C1 segment of cervical spinal cord (tissue), 14 donors: Measurements from ENCODE around the gene CEP120.
"Not testable (repeated sequence)": the region's sequence is repeated elsewhere in the genome, so short reads cannot be mapped to it uniquely, and the experiment has no call there.

ENCODE experiments used
- DNase-seq, 14 donors: peaks; one replicate each; lab custom pipeline; 2025; lab: John Stamatoyannopoulos, UW

CEP120 gene

DNA sequence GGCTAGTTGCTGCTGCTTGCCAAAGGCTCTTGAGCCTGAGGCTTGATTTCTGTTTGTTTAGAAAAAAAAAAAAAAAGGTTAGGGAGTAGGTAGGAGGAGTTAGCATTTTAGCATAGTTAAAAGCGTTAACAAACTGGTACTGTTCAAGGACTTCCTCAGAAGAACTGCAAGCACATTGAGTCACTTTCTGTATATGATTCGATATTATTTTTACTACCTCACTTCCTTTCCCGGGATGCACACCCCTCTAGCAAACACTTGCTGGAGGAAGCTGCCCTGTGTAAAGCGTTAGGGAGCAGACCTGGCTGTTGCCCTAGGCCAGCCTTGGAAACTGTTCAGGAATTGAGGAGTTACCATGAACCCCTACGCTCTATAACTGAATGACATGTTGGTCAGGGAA lies 15.7 kb upstream of the CEP120 start:
- DNase-seq = no peak

DNA sequence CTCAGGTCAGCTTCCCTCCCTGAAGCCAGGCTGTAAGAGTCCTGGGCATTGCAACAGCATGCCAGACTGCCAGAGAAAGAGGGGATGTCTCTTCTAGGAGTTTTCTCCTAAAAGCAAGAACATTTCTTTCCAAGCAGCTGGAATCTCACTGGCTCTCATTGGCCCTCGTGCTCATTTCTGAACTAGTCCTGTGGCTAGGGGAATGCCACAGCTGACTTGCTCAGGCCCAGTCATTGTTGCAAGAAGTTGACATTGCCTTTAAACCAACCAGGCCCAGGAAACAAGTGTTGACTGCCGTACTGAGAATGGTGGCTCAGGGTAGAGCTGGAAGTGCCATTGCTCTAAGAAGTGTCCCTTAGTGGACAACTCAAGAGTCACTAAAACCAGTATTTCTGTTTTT lies 15.0 kb upstream of the CEP120 start:
- no peak for DNase-seq

DNA sequence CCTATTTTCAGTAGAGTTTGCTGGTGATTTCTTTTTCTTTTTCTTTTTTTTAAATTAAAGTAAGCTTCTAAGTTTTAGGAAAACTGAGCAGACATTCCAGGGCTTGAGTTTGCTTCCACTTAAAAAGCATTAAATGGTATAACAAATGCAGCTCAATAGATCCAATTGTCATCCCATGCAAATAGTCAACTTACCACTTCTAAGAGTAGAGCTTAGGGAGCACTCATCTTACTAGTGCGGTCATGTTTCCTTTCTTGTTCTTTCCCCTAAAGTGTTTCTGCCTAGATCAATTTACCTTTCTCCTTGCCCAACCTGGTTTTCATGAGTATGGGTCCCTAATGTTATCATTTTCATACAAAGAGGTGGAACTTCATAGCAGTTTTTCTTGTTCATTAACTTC lies 13.0 kb upstream of the CEP120 start:
- no peak for DNase-seq

DNA sequence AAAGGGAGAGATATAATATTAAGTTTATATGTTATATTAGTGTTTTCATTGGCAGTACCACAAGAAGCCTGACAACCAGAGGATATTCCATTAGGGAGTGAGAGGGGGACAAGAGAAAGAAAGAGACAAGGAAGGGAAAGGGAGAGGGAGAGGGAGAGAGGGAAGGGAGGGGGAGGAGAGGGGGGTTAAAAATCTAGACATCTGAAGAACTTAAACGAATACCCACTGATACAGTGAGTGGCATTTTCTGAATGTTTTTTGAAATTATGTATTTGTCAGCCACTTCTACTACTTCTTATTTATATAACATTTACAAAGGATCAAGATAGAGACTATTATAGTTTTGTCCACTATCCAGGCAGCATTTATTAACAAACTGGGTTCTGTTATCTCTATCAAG lies 11.6 kb upstream of the CEP120 start:
- no peak for DNase-seq

DNA sequence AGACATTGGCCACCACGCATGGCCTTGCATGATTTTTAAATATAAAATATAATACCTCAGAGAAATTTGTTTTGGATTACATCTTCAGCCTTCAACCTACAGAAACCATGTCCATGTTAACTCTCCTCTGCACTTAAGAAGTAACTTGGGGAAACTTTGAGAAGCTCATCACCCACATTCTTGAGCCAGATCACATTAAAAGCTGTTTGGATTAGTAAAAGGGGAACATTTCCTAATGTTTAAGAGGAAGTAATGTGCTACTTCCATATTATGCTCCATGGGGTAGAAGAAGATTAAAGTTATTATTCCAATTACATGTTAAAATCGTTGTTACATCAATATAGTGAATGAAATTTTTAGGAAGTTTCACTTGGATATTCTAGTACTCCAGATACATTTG lies 10.4 kb upstream of the CEP120 start:
- no peak for DNase-seq

DNA sequence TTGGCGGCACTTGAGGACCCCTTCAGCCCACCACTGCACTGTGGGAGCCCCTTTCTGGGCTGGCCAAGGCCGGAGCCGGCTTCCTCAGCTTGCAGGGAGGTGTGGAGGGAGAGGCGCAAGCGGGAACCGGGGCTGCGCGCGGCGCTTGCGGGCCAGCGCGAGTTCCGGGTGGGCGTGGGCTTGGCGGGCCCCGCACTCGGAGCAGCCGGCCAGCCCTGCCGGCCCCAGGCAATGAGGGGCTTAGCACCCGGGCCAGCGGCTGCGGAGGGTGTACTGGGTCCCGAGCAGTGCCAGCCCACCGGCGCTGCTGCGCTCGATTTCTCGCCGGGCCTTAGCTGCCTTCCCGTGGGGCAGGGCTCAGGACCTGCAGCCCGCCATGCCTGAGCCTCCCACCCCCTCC lies 7.2 kb upstream of the CEP120 start:
- DNase-seq = not testable (repeated sequence)

DNA sequence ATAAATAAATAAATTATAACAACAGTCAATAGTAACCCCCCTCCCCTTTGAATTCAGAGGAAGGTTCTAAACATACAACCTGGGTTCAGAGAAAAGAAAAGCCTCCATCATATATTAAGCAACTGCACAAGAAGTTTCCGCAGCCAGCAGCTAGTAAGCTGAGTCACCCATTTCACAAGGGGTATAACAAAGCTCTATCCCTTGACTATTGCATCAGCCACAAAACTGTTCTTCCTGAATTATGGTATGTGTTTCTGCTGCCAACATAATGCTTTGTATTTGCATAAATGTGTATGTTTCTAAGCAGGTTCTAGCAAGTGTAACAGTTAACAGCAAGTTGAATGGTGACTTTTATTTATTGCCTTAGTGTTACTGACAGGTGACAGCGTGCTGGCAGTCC lies 6.8 kb upstream of the CEP120 start:
- no peak for DNase-seq

DNA sequence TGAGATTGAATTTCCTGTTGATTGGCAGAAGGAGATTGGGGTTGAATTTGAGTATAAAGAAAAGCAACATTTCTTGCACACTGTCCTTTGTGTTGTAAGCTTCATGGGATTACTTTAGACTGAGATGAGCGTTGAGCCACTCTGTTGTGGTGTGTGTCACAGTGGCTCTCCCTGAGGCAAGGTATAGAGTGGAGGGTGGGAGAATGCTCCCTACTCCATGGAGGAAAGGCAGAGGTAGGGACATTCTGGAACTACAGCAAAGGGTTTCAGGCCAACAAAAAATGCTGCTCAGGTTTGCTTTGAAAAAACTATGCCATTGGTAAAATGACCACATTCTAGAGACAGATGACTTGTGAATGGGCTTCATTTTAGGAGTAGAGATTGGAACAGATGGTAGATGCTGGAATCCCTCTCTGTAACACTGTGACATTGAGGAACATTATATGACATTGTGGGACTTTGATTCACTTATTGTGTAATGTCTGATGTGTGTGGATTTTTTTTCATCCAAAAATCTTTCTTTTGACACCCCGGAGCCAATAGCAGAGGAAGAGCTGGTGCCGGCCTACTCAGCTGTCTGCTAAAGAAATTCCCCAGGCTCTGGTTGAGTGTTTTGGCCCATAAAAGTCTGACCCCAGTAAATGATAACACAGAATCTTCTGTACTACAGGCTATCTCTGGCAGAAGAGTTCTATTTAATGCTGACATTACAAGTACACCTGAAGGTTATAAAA lies 6.2 kb upstream of the CEP120 start:
- no peak for DNase-seq

DNA sequence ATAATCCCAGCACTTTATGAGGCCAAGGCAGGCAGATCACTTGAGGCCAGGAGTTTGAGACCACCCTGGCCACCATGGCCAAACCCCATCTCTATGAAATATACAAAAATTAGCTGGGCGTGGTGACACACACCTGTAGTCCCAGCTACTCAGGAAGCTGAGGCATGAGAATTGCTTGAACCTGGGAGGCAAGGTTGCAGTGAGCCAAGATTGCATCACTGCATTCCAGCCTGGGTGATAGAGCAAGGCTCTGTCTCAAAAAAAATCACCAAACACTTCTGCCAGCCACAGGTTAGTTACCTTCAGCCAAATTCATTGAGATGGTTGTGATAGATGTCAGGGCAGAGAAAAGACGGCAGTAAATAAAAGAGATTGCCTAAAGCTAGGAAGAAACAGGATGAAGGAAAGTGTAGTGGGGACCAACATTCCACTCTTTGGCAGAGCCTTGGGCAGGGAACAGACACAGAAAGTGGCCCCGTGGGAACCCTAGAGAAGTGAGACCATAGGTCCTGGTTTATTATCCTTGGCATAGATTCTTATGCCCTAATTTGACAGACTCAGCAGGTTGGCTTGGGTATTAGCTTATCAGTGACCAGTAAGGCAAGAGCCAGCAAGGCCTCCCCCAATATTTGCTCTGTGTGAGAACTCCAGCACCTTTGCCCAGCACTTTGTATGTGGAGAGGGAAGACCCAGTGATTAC lies 5.5 kb upstream of the CEP120 start:
- no peak for DNase-seq

DNA sequence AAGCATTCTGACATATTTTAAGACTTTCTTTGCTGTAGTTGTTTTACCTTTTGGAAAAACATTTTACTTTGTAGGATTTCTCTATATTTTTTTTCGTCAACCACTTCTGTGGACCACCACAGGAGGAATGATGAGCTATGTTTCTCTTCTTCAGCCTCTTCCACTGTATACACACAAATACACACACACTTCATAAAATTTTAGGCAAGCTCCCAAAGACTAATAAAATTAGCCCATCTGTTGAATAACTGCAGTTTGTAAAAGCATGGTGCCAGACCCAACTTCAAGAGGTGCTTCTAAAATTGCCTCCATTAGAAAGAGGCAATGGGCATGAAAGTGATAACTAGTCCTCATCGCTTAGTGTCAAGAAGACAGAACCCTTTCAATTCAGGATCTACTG lies 4.1 kb upstream of the CEP120 start:
- DNase-seq = no peak

DNA sequence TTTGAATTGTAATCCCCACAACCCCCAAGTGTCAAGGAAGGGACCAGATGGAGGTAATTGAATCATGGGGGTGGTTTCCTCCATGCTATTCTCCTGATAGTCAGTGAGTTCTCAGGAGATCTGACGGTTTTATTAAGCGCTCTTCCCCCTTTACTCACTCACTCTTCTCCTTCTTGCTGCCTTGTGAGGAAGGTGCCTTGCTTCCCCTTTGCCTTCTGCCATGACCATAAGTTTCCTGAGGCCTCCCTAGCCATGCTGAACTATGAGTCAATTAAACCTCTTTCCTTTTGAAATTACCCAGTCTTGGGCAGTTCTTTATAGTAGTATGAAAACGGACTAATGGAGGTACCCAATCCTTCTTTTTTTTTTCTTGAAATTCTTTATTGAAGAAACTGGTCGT lies 2.2 kb upstream of the CEP120 start:
- DNase-seq = no peak

DNA sequence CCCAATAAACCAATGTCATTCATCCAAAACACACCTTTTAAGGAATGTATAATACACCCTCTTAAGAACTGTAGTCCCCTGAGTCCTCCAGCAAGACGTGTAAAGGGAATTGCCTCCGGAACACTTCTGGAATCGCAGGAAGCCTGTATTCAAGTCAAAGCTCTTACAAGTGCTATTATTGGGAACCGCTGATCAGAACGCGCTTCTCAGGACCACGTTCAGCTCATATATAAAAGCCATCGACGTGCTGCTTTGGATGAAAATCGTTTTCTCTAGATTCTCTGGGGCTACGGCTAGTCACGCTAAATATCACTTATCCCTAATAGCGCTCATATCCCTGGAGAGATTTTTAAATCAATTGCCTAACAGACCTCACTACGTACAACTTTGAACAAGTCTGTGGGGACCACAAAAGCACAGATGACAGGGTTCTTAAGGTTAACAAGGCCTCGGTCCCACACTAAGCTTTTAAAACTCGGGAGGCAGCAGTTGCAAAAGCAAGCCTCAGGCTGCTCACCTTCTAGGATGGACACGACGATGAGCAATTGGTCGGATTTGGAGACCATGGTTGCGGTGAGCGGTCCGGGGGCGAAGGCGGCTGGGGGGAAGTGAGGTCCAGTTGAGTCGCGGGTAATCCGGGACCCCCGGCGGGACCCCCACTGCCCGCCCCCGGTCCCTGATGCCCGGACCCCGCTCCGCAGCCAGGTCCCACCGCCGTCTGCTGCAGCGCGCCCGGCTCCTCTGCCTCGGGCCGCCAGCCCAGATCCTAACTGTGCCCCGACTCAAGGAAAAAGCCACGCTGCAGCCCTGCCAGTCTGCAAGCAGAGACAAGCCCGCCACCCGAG lies 548 bp downstream of the CEP120 start:
- peak in 5 of 14 donors; percentile 34 to 73 (median 69) for DNase-seq

DNA sequence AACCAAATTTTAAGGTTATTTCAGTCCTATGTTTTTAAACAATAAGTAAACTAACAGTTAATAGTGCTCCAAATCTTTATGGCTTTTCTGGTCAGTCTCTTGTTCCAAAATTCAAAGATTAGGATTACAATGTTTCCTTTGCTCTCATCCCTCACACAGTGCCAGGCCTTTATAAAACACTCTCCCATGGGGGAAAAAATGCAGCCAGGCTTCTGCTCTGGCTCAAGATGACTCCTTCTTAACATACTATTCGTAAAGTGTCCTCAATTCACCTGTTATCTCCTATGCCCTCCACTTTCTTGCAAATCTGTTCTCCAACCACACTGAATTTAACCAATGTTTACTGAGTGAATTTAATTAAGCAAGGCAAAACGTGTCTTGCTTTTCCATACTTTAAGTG lies 1.4 kb downstream of the CEP120 start:
- DNase-seq = peak in 1 of 14 donors; percentile 28

DNA sequence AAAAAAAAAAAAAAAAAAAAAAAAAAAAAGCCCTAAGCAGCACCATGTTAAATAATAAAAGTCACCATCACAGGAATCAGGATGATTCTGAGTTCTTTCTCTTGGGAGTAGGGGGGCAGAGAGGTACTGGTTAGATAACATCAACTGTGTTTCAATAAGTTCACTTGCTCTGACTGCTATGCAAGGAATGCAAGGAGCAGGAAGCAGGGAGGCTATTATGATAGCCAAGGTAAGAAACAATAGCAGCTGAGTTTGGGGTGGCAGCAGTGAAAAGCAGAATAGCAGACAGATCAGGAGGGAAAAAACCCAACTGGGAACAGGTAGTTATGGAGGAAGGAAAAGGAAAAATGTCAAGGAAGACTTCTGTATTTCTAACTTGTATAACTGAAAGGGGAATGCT lies 8.2 kb downstream of the CEP120 start:
- no peak for DNase-seq

DNA sequence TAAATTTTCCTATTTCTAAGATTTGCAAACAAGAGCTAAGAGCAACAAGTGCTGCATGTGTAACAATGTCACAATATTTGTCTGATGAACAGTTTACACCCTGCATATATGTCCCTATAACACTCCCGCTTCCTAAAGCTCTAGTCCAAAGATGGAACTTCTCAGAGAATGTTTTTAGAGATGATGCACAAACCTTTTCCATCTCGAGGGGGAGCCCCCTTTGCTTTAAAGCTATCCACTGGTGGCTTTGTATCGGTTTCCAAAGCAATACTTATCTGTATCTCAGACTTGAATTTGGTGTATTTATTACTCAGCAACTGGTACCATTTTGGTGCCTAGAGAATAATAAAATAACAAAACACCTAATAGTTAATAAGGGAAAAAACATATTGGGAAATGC lies 11.0 kb downstream of the CEP120 start:
- DNase-seq = no peak

DNA sequence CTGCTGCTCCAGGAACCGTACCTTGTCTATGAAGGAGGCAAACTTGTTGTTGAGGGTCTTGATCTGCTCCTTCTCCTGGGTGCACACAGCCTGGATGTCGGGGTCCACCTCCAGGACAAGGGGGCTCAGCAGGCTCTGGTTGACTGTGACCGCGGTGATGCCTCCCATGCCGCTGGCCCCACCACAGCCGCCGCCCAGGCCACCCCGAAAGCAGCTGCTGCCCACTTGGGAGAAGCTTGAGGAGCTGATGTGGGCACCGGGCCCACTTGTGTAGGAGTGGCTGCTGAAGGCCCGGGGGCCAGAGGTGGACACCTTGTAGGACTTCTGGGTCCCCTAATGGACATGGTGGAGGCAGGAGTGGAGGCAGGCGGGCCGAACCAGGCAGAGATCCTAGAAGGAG lies 21.2 kb downstream of the CEP120 start:
- not testable (repeated sequence) for DNase-seq

DNA sequence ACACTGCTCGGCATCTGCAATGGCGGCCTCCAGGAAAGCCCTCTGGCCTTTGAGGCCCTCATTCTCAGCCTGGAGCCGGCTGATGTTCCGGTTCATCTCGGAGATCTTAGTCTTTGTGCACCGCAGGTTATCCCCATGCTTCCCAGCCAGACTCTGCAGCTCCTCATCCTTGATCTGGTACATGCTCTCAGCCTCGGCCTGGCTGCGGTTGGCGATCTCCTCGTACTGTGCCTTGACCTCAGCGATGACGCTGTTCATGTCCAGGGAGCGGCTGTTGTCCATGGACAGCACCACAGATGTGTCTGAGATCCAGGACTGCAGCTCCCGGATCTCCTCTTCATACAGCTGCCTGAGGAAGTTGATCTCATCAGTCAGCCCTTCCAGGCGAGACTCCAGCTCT lies 21.9 kb downstream of the CEP120 start:
- no peak for DNase-seq

DNA sequence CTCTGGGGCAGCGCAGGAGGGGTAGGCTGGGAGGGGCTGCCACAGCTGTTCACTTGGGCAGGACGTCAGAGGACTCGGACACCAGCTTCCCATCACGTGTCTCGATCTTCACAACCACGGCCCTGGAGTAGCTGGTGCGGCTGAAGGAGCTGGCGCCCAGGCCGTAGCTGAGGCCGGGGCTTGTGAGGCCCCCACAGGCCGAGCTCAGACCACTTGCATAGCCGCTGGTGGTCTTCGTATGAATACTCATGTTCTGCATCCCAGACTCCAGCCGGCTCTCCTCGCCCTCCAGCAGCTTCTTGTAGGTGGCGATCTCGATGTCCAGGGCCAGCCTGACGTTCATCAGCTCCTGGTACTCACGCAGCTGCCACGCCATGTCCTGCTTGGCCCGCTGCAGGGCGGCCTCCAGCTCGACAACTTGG lies 22.3 kb downstream of the CEP120 start:
- not testable (repeated sequence) for DNase-seq

DNA sequence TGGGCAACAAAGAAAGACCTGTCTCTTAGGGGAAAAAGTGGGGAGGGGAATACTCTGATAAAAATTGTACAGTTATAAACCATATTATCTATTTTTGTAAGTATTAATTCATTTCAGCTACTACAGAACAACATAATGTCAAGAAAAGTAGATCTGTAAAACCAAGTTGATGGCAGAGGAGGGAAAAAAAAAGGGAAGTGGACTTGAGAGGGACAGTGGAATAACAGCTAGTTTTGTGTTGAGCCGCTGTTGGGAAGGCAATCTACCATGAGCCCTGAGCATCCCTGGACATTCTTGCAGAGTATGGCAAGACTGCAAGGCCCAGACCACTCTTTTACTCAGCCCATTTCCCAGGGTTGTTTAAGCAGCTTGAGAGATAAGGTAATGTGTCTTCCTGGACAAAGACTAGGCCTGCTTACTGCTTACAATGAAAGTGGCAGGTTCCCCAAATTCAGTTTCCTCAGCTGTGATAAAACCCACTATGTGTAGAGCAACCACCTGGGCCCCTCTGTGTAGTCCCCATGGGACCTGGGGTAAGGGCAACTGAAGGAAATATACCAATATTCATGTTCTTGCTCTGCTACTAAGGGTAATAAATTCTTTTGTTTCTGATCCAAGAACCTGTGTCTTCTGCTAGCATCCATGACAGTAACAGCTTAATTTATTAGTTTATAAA lies 25.0 kb downstream of the CEP120 start:
- no peak for DNase-seq

DNA sequence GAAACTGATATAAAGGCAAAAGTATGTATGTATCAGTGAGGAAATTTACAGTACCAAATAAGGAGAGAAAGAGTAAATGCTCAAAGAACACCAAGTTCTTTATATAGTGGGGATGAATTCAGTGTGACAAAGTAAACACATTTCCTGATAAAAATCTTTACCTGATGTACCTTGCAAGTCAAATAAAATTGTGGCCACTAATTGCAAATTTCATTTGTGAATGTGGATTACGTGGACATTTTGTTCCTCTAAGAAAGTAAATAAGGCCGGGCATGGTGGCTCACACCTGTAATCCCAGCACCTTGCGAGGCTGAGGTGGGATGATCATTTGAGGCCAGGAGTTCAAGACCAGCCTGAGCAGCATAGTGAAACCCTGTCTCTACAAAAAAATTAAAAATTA lies 25.7 kb downstream of the CEP120 start:
- DNase-seq = no peak

DNA sequence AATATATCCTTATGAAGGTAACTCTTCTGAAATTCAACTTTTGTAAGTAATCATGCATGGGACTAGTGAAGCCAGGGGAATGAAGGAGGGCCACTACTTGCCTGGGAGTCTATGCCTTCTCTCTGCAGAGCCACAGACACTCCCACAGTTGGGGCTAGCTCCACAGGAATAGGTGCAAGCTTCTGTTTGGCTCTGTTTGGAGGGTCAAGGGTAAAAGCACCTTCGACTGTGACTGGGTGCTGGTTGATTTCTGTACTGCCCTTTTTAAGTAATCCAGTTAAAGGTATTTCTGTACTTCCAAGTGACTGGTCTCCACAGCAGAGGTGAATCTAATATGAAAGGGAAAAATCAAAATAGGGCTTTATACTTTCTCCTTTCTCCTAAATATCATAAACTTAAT lies 32.2 kb downstream of the CEP120 start:
- no peak for DNase-seq

DNA sequence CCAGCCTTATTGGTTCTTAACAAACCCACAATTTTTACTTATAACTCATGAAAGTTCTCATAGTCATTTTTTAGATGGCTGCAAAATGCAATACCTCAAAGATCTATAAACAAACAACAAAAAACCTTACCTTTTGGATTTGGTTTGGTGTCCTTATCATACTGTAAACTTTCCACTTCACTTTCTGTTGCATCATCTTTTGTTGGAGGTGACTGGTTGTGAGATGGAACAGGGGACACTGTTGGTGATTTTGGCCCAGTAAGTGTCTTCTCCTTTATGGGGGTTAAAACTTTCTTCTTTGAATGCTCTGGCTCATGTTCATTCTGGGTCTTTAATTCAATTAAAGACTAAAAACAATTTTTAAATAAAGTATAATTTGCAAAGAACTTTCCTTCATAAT lies 33.4 kb downstream of the CEP120 start:
- no peak for DNase-seq
